H1 (cell line): Measurements from ENCODE around the gene INHBA. TPM values are rescaled to one million over a fixed set of nuclear protein-coding genes. Genes with fewer than 3 reads are reported as not detected.

ENCODE experiments used
- CTCF ChIA-PET: fragments of 300-600 bp; sonication (Branson Sonifier 250); formaldehyde crosslinking; loops from one replicate; lab custom pipeline; 2021; ENCODE audit not compliant: partially characterized antibody; lab: Charles Lee
- POLR2A ChIA-PET: fragments of 300-600 bp; sonication (Branson Sonifier 250); formaldehyde crosslinking; loops from one replicate; lab custom pipeline; 2021; ENCODE audit warnings: inconsistent platforms; ENCODE audit not compliant: partially characterized antibody; lab: Charles Lee
- DNase-seq, 2 experiments: peaks; one replicate each; pipeline versions ENCODE4 v3.0.0 to v3.0.0-alpha.2; 2010 to 2022; ENCODE audit warnings: low spot score in 2 of 2, low read depth in 1 of 2, mixed read lengths in 1 of 2
- FAIRE-seq: peaks from 2 replicates; lab custom pipeline; 2011; peaks lifted over from hg19 to GRCh38; lab: Jason Lieb, UNC
- H2AFZ ChIP-seq: 2 replicates; pipeline ENCODE4 v1.8.1; 2012; ENCODE audit warnings: low read length, inconsistent platforms
- H2AK5ac ChIP-seq: 2 replicates; pipeline ENCODE4 v1.6.1; 2013; ENCODE audit warnings: low read depth, low read length
- H2BK120ac ChIP-seq: replicated peaks from 2 replicates; pipeline ENCODE3; 2013; ENCODE audit warnings: low read depth, low read length, inconsistent platforms
- H2BK12ac ChIP-seq: 2 replicates; pipeline ENCODE4 v1.6.1; 2013; ENCODE audit warnings: low read depth, low read length
- H2BK15ac ChIP-seq: 2 replicates; pipeline ENCODE4 v1.6.1; 2013; ENCODE audit warnings: low read length
- H2BK20ac ChIP-seq: 2 replicates; pipeline ENCODE4 v1.6.1; 2013; ENCODE audit warnings: low read length
- H2BK5ac ChIP-seq: 2 replicates; pipeline ENCODE4 v1.6.1; 2013; ENCODE audit warnings: low read depth, low read length
- H3K14ac ChIP-seq: 2 replicates; pipeline ENCODE4 v1.6.1; 2013; ENCODE audit warnings: inconsistent platforms; ENCODE audit not compliant: insufficient read length
- H3K18ac ChIP-seq: 2 replicates; pipeline ENCODE4 v1.6.1; 2013; ENCODE audit warnings: low read length; ENCODE audit errors: extremely low read depth
- H3K23ac ChIP-seq: 2 replicates; pipeline ENCODE4 v1.6.1; 2013; ENCODE audit warnings: inconsistent platforms; ENCODE audit not compliant: insufficient read length
- H3K23me2 ChIP-seq: 2 replicates; pipeline ENCODE4 v1.6.1; 2013; ENCODE audit warnings: low read depth, low read length
- H3K27ac ChIP-seq: 2 replicates; pipeline ENCODE4 v1.6.1; 2011; ENCODE audit warnings: low read depth, low read length, inconsistent platforms
- H3K27me3 ChIP-seq, 4 experiments: replicated peaks in 1 of 4; 1 replicate in 1 of 4; 2 replicates in 3 of 4; pipeline versions ENCODE4 v1.6.1 to v1.8.1; 2011 to 2013; ENCODE audit warnings: low read length in 3 of 4, mild to moderate bottlenecking in 3 of 4, inconsistent platforms in 2 of 4, mixed read lengths in 2 of 4, moderate library complexity in 1 of 4; ENCODE audit not compliant: control insufficient read depth in 3 of 4, insufficient read depth in 3 of 4; ENCODE audit errors: extremely low read depth in 1 of 4
- H3K36me3 ChIP-seq, 4 experiments: 2 replicates each; pipeline versions ENCODE4 v1.6.1 to v1.8.1; 2011 to 2013; ENCODE audit warnings: mild to moderate bottlenecking in 4 of 4, low read length in 3 of 4, moderate library complexity in 2 of 4, control low read depth in 1 of 4, inconsistent platforms in 1 of 4; ENCODE audit not compliant: insufficient read depth in 4 of 4, control insufficient read depth in 2 of 4
- H3K4ac ChIP-seq: replicated peaks from 2 replicates; pipeline ENCODE3; 2013; ENCODE audit warnings: low read length, low read depth, mixed read lengths, inconsistent platforms; ENCODE audit not compliant: insufficient read length
- H3K4me1 ChIP-seq, 4 experiments: replicated peaks in 1 of 4; 1 replicate in 1 of 4; 2 replicates in 3 of 4; pipeline versions ENCODE4 v1.6.1 to v1.8.1; 2011 to 2013; ENCODE audit warnings: low read length in 3 of 4, inconsistent platforms in 2 of 4, mixed read lengths in 1 of 4; ENCODE audit not compliant: insufficient read depth in 4 of 4, control insufficient read depth in 3 of 4
- H3K4me2 ChIP-seq, 2 experiments: 2 replicates each; pipeline versions ENCODE4 v1.6.1 to v1.8.1; 2011 to 2013; ENCODE audit warnings: low read depth in 2 of 2, low read length in 2 of 2, control low read depth in 1 of 2, inconsistent platforms in 1 of 2, mild to moderate bottlenecking in 1 of 2; ENCODE audit not compliant: insufficient read depth in 1 of 2
- H3K4me3 ChIP-seq, 4 experiments: fragments of 200-600, 300-600 bp in 1 of 4; sonication (generic), shearing (Covaris generic), sonication (Bioruptor Twin) in 1 of 4; 2 replicates each; pipeline versions ENCODE4 v1.5.1 to v1.8.1; 2011 to 2016; ENCODE audit warnings: low read length in 4 of 4, low read depth in 3 of 4, control low read depth in 2 of 4, inconsistent platforms in 2 of 4, mild to moderate bottlenecking in 2 of 4, mixed read lengths in 1 of 4, moderate library complexity in 1 of 4; ENCODE audit not compliant: insufficient read depth in 2 of 4; ENCODE audit errors: extremely low read depth in 1 of 4
- H3K56ac ChIP-seq: replicated peaks from 2 replicates; pipeline ENCODE3; 2013; ENCODE audit warnings: low read depth, mild to moderate bottlenecking, mixed read lengths, low read length, inconsistent platforms; ENCODE audit not compliant: insufficient read length
- H3K79me1 ChIP-seq: 2 replicates; pipeline ENCODE4 v1.6.1; 2013; ENCODE audit warnings: low read depth, low read length, control low read depth
- H3K79me2 ChIP-seq, 2 experiments: 2 replicates each; pipeline versions ENCODE4 v1.6.1 to v1.8.1; 2012 to 2013; ENCODE audit warnings: low read length in 2 of 2, mild to moderate bottlenecking in 2 of 2, inconsistent platforms in 1 of 2; ENCODE audit not compliant: insufficient read depth in 2 of 2, control insufficient read depth in 1 of 2
- H3K9ac ChIP-seq, 4 experiments: replicated peaks in 1 of 4; 1 replicate in 1 of 4; 2 replicates in 3 of 4; pipeline versions ENCODE4 v1.6.1 to v1.8.1; 2011 to 2013; ENCODE audit warnings: low read depth in 3 of 4, low read length in 3 of 4, control low read depth in 2 of 4, mild to moderate bottlenecking in 2 of 4, moderate library complexity in 2 of 4, inconsistent platforms in 1 of 4; ENCODE audit errors: extremely low read depth in 1 of 4
- H3K9me3 ChIP-seq, 2 experiments: 2 replicates each; pipeline versions ENCODE4 v1.6.1 to v1.8.1; 2012 to 2013; ENCODE audit warnings: mild to moderate bottlenecking in 2 of 2, moderate library complexity in 2 of 2, control low read depth in 1 of 2, inconsistent platforms in 1 of 2, low read depth in 1 of 2, low read length in 1 of 2, mixed read lengths in 1 of 2; ENCODE audit not compliant: insufficient read depth in 2 of 2
- H4K20me1 ChIP-seq, 2 experiments: replicated peaks in 1 of 2; 2 replicates each; pipeline versions ENCODE3 to v1.8.1; 2011 to 2013; ENCODE audit warnings: inconsistent platforms in 2 of 2, low read length in 2 of 2, mild to moderate bottlenecking in 1 of 2; ENCODE audit not compliant: insufficient read depth in 2 of 2, control insufficient read depth in 1 of 2
- H4K5ac ChIP-seq: 2 replicates; pipeline ENCODE4 v1.6.1; 2013; ENCODE audit warnings: low read length, low read depth, mixed read lengths, inconsistent platforms; ENCODE audit not compliant: insufficient read length
- H4K8ac ChIP-seq: 2 replicates; pipeline ENCODE4 v1.8.0; 2013; ENCODE audit warnings: mild to moderate bottlenecking, moderate library complexity, low read length, inconsistent platforms; ENCODE audit not compliant: insufficient read depth; ENCODE audit errors: extremely low read depth
- H4K91ac ChIP-seq: replicated peaks from 2 replicates; pipeline ENCODE3; 2013; ENCODE audit warnings: low read length, mixed read lengths, inconsistent platforms; ENCODE audit not compliant: insufficient read length
- BACH1 ChIP-seq: IDR thresholded peaks from 2 replicates; pipeline ENCODE4 v1.6.1; 2012; ENCODE audit warnings: low read length, improper control_type of control experiment
- BCL11A ChIP-seq, 2 experiments: IDR thresholded peaks; one replicate each; pipeline ENCODE4 v1.6.1; 2011; ENCODE audit warnings: low read depth in 2 of 2, low read length in 2 of 2, mild to moderate bottlenecking in 2 of 2
- GABPA ChIP-seq: IDR thresholded peaks from 2 replicates; pipeline ENCODE4 v1.6.1; 2011; ENCODE audit warnings: mild to moderate bottlenecking, low read length, moderate library complexity, borderline replicate concordance; ENCODE audit not compliant: insufficient read depth
- HDAC2 ChIP-seq, 2 experiments: fragments of 300-600 bp in 1 of 2; sonication (generic) in 1 of 2; IDR thresholded peaks; 2 replicates each; pipeline ENCODE4 v1.6.1; 2011 to 2012; ENCODE audit warnings: low read depth in 2 of 2, low read length in 2 of 2, mild to moderate bottlenecking in 2 of 2, moderate library complexity in 2 of 2, borderline replicate concordance in 1 of 2, inconsistent platforms in 1 of 2
- TAF7 ChIP-seq: optimal IDR thresholded peaks from 2 replicates; pipeline ENCODE3; 2011; ENCODE audit warnings: low read depth, mild to moderate bottlenecking, inconsistent platforms, low read length, moderate library complexity, borderline replicate concordance
- WGBS, 2 experiments: shearing (Covaris generic) in 1 of 2; methylation state at CpG; one replicate each; pipeline versions ENCODE4 v1.1.6 to v1.1.7; 2013 to 2015; ENCODE audit warnings: low lambda C conversion rate in 2 of 2, mixed read lengths in 2 of 2, inconsistent platforms in 1 of 2, low coverage in 1 of 2, missing lambda C conversion rate in 1 of 2; ENCODE audit not compliant: insufficient replicate concordance in 2 of 2, insufficient coverage in 1 of 2, insufficient read length in 1 of 2; ENCODE audit errors: extremely low coverage in 1 of 2, missing lambda C conversion rate in 1 of 2; 5-methylcytosine and 5-hydroxymethylcytosine counted together
- polyA plus RNA-seq, 7 experiments: library from polyadenylated mRNA; depleted of rRNA in 3 of 7; stranded (reverse) in 5 of 7; unstranded in 2 of 7; fragments of >200 nt in 5 of 7; fragments of 200-250 nt in 2 of 7; gene quantifications; 1 replicate in 5 of 7; 2 replicates in 1 of 7; 4 replicates in 1 of 7; pipeline versions ENCODE4 v1.2.1 to v1.2.3, GENCODE V29; 2011 to 2013; ENCODE audit warnings: missing spikeins in 2 of 7, mixed read lengths in 2 of 7
- total RNA-seq: library from RNA; stranded (reverse); fragmentation: NEBNext Ultra II Directional; extraction: Animal tissue kit (Norgen Biotek cat#: 25700); gene quantifications from 2 replicates; pipeline ENCODE4 v1.2.1, GENCODE V29; 2021
- TF ChIP-seq, protein P1 (sequence below): IDR thresholded peaks from 2 replicates; pipeline ENCODE4 v1.6.1; 2011; ENCODE audit warnings: low read depth, mild to moderate bottlenecking, low read length; ENCODE audit not compliant: insufficient read depth

INHBA gene
- total and polyA plus RNA-seq, 2 of the 8 experiments (the other 6 are each of a cell fraction or from before 2014, with no cell fraction given) = 1.1 to 2.7 TPM

GRCh38 chr7:41640487-41640886 is 62.4 kb downstream of the INHBA start:
- no peaks in the 10 kb centered on the region for H3K79me1 ChIP-seq
- ChIA-PET CTCF (no interaction called here), POLR2A (no interaction called here)
- no peak overlapping the region for H3K4ac ChIP-seq
- H3K79me2 ChIP-seq = no peaks in the 10 kb centered on the region
- no peak overlapping the region for H3K4me2 ChIP-seq
- no peak overlapping the region for H3K56ac ChIP-seq
- 0 out of 2 replicates have a peak overlapping the region, but pooled peaks have one; percentile 39 for H2AK5ac ChIP-seq
- FAIRE-seq = no peak
- no peak overlapping the region for H2BK120ac ChIP-seq
- H3K9ac ChIP-seq = no peak overlapping the region
- no peak overlapping the region for H3K27ac ChIP-seq
- H3K9me3 ChIP-seq = no peaks in the 10 kb centered on the region
- H2BK12ac ChIP-seq = peak overlapping the region; percentile 45; the same call in 1 of the 2 replicates
- H4K8ac ChIP-seq = no peak overlapping the region
- no peak overlapping the region for H4K5ac ChIP-seq
- H3K36me3 ChIP-seq = no peaks in the 10 kb centered on the region
- H2BK5ac ChIP-seq = no peak overlapping the region
- H3K18ac ChIP-seq = no peak overlapping the region
- H3K4me3 ChIP-seq = no peak overlapping the region
- no peak overlapping the region for H3K23ac ChIP-seq
- no peak overlapping the region for H2AFZ ChIP-seq
- WGBS, 2 experiments = 92% methylated on average over 8 of the region's 8 CpGs; no CpG with 5 or more reads in 1 of the 2 experiments
- H2BK15ac ChIP-seq = 0 out of 2 replicates have a peak overlapping the region, but pooled peaks have one; percentile 23
- no peak for DNase-seq
- no peak overlapping the region for H3K14ac ChIP-seq
- H4K91ac ChIP-seq = peak overlapping the region; percentile 5
- H3K23me2 ChIP-seq = no peaks in the 10 kb centered on the region
- H3K4me1 ChIP-seq = no peaks in the 10 kb centered on the region; a peak in 1 of 7 replicates
- H3K27me3 ChIP-seq = no peaks in the 10 kb centered on the region
- no peaks in the 10 kb centered on the region for H4K20me1 ChIP-seq
- 0 out of 2 replicates have a peak overlapping the region, but pooled peaks have one; percentile 65 for H2BK20ac ChIP-seq
- TF ChIP-seq GABPA = no peak
- no peak for TF ChIP-seq BCL11A (IDR thresholded peaks at IDR 0.05; ENCODE audit: low read depth in 2 of 2, low read length in 2 of 2)
- TF ChIP-seq TAF7 = no peak
- no peak for TF ChIP-seq HDAC2 (IDR thresholded peaks at IDR 0.05; ENCODE audit: borderline replicate concordance in 1 of 2, low read depth in 2 of 2, low read length in 2 of 2)
- TF ChIP-seq BACH1 = no peak
- TF ChIP-seq, protein P1, sequence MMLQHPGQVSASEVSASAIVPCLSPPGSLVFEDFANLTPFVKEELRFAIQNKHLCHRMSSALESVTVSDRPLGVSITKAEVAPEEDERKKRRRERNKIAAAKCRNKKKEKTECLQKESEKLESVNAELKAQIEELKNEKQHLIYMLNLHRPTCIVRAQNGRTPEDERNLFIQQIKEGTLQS = no peak
